Suprapubic skin (tissue), 4 donors: Measurements from ENCODE around the gene TBL1X. TPM values are rescaled to one million over a fixed set of nuclear protein-coding genes. Genes with fewer than 3 reads are reported as not detected.
"Not testable (repeated sequence)": the region's sequence is repeated elsewhere in the genome, so short reads cannot be mapped to it uniquely, and the experiment has no call there.

Source experiments
- DNase-seq, 2 donors: peaks; one replicate each; pipeline ENCODE4 v3.0.0-alpha.2; 2019; ENCODE audit warnings: low spot score in 2 of 2
- H3K27ac ChIP-seq: fragments of 200-600 bp; sonication (generic); one replicate; pipeline ENCODE4 v1.5.1; 2019
- H3K27me3 ChIP-seq: fragments of 200-600 bp; sonication (generic); one replicate; pipeline ENCODE4 v1.5.1; 2019
- H3K36me3 ChIP-seq: fragments of 200-600 bp; sonication (generic); one replicate; pipeline ENCODE4 v1.5.1; 2019
- H3K4me1 ChIP-seq: fragments of 200-600 bp; sonication (generic); one replicate; pipeline ENCODE4 v1.5.1; 2019
- H3K4me3 ChIP-seq: fragments of 200-600 bp; sonication (generic); one replicate; pipeline ENCODE4 v1.5.1; 2019; ENCODE audit warnings: mild to moderate bottlenecking
- H3K9me3 ChIP-seq: fragments of 200-600 bp; sonication (generic); one replicate; pipeline ENCODE4 v1.5.1; 2019
- EP300 ChIP-seq: sonication (generic); formaldehyde crosslinking; IDR thresholded peaks from one replicate; pipeline ENCODE4 v1.6.1; 2017; ENCODE audit warnings: antibody characterized with exemption
- POLR2A ChIP-seq, 2 donors: fragments of 450-650 bp; IDR thresholded peaks; one replicate each; pipeline ENCODE4 v1.6.1; 2017; ENCODE audit warnings: antibody characterized with exemption in 2 of 2, mild to moderate bottlenecking in 2 of 2, moderate library complexity in 2 of 2
- POLR2AphosphoS5 ChIP-seq, 3 donors: sonication (generic); formaldehyde crosslinking; IDR thresholded peaks; one replicate each; pipeline ENCODE4 v1.6.1; 2017; ENCODE audit warnings: antibody characterized with exemption in 3 of 3
- WGBS: methylation state at CpG from one replicate; pipeline ENCODE4 v1.1.5; 2018; 5-methylcytosine and 5-hydroxymethylcytosine counted together
- total RNA-seq, 4 donors: library from RNA; depleted of rRNA; stranded (reverse); fragments of >200 nt; gene quantifications; one replicate each; pipeline ENCODE4 v1.1.0, GENCODE V29; 2016
- TF ChIP-seq, protein P1 (sequence below), 2 donors: fragments of 200-600 bp in 1 of 2; fragments of 450-650 bp in 1 of 2; sonication (generic) in 1 of 2; IDR thresholded peaks; one replicate each; pipeline ENCODE4 v1.5.1; 2016 to 2019; ENCODE audit warnings: antibody characterized with exemption in 2 of 2, mild to moderate bottlenecking in 1 of 2, moderate library complexity in 1 of 2

The TBL1X gene
- total RNA-seq, 4 donors from 2014 or later, result 13.2 to 31.0 (median 17.1) TPM

DNA sequence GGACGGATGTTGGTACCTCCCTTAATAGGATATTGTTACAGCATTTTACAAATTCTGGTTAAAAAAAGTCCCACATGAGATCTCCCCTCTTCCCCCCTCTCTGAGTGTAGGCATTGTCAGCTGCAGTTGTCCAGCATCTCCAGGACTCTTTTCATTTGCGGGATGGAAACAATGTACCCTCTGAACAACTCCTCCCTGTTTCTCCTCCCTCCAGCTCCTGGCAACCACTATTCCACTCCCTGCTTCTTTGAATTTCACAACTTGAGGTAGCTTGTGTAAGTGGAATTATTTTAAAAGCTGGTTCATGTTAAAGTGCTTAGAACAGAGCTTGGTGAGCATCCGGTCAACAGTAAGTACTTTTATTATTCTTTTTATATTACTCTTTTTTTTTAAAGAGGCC lies 69.8 kb downstream of the TBL1X start:
- Histone ChIP-seq H3K36me3 (no peaks in the 10 kb centered on the region), H3K27me3 (no peaks in the 10 kb centered on the region), H3K27ac (no peak overlapping the region), H3K4me3 (no peak overlapping the region), H3K4me1 (peaks cover 3% of the 10 kb centered on the region), H3K9me3 (no peaks in the 10 kb centered on the region)
- TF ChIP-seq, protein P1, sequence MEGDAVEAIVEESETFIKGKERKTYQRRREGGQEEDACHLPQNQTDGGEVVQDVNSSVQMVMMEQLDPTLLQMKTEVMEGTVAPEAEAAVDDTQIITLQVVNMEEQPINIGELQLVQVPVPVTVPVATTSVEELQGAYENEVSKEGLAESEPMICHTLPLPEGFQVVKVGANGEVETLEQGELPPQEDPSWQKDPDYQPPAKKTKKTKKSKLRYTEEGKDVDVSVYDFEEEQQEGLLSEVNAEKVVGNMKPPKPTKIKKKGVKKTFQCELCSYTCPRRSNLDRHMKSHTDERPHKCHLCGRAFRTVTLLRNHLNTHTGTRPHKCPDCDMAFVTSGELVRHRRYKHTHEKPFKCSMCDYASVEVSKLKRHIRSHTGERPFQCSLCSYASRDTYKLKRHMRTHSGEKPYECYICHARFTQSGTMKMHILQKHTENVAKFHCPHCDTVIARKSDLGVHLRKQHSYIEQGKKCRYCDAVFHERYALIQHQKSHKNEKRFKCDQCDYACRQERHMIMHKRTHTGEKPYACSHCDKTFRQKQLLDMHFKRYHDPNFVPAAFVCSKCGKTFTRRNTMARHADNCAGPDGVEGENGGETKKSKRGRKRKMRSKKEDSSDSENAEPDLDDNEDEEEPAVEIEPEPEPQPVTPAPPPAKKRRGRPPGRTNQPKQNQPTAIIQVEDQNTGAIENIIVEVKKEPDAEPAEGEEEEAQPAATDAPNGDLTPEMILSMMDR (IDR thresholded peaks at IDR 0.05), result no peak
- TF ChIP-seq POLR2AphosphoS5 (IDR thresholded peaks at IDR 0.05) (no peak), EP300 (no peak), POLR2A (IDR thresholded peaks at IDR 0.05) (no peak)
- DNase-seq, result no peak
- 49% methylated on average over 3 of the region's 3 CpGs for WGBS

DNA sequence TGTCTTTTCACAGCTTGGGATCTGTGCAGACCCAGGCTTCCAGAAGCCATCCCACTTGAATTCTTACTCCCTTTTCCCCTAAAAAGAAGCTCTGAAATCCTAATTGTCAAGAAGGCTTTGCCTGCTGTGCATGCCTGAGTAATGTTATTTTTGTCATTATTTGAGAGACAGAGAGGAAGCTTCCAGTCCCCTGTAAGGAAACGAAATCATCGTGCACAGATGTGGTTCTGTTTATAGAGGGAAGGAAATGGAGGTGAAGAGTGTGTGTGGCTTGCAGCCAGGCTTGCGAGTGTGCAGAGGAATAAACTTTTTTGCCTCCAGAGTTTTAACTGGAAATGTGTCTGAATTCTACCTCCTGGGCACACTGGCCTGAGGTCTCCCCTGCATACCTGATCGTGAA lies 70.2 kb downstream of the TBL1X start:
- no peak overlapping the region for H3K27ac ChIP-seq
- H3K9me3 ChIP-seq, result no peaks in the 10 kb centered on the region
- H3K4me3 ChIP-seq, result no peak overlapping the region
- no peaks in the 10 kb centered on the region for H3K36me3 ChIP-seq
- H3K27me3 ChIP-seq, result no peaks in the 10 kb centered on the region
- TF ChIP-seq POLR2AphosphoS5 (IDR thresholded peaks at IDR 0.05) (no peak), POLR2A (IDR thresholded peaks at IDR 0.05) (no peak), EP300 (no peak)
- TF ChIP-seq, protein P1 (IDR thresholded peaks at IDR 0.05), result no peak
- WGBS, result 44% methylated on average over 4 of the region's 4 CpGs
- no peak for DNase-seq
- H3K4me1 ChIP-seq, result peaks cover 3% of the 10 kb centered on the region

DNA sequence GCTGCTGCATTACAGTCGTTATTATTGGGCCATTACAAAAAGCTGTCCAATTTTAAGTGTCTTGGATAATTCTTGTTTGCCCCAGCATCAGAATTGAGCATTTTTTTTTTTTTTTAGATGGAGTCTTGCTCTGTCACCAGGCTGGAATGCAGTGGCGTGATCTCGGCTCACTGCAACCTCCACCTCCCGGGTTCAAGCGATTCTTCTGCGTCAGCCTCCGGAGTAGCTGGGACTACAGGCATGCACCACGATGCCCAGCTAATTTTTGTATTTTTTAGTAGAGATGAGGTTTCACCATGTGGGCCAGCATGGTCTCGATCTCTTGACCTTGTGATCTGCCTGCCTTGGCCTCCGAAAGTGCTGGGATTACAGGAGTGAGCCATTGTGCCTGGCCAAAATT lies 71.3 kb downstream of the TBL1X start:
- not testable (repeated sequence) for H3K9me3 ChIP-seq, H3K4me3 ChIP-seq, H3K27ac ChIP-seq, H3K36me3 ChIP-seq, DNase-seq, H3K27me3 ChIP-seq, H3K4me1 ChIP-seq
- 87% methylated on average over 10 of the region's 10 CpGs for WGBS

DNA sequence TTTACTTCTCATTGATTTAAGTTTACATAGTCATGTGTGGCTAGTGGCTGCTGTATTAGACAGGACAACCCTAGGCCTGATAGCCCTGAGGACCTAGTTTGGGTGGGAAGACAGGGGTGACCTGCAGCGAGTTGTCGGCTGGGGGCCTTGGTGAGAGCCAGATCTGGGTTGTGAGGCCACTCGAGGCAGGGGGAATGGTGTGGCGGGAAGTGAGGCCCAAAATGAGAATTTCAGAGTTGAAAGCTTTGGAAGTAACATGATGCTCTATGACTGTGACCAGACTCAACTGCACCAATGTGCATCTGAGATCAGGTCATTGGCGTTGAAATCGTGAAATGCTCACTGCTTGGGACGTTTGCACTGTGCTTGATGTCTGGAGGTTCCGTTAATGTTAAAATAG lies 72.9 kb downstream of the TBL1X start:
- no peaks in the 10 kb centered on the region for H3K36me3 ChIP-seq

DNA sequence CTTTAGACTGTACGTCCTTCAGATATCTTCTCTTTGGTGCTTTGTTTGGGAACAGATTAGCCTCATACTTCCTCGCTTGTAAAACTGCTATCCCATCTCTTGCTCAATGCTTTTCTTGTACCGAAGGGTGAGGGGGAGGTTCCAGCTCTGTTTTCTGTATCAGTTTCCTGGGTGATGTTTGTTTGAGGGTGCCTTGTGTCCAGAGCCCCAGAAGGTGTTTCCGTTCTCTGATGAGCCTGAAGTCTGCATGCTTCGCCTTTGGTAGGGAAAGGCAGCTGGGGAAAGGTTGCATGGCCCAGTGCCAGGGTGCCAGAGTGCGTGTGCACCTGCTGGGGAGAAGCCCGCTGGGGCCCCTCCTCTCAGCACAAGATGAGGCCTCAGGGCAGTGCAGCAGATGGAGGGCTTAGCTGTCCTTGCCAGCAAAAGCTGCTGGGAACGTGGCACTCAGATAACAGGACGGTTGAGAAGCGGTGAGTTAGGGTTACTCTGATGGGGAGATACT lies 73.7 kb downstream of the TBL1X start:
- no peak for DNase-seq
- no peak overlapping the region for H3K27ac ChIP-seq
- no peaks in the 10 kb centered on the region for H3K36me3 ChIP-seq
- WGBS, result 86% methylated on average over 10 of the region's 10 CpGs
- peaks cover 3% of the 10 kb centered on the region for H3K4me1 ChIP-seq
- H3K9me3 ChIP-seq, result no peaks in the 10 kb centered on the region
- TF ChIP-seq POLR2A (IDR thresholded peaks at IDR 0.05) (no peak), POLR2AphosphoS5 (IDR thresholded peaks at IDR 0.05) (no peak), EP300 (no peak)
- TF ChIP-seq, protein P1 (IDR thresholded peaks at IDR 0.05), result no peak
- H3K4me3 ChIP-seq, result no peak overlapping the region
- H3K27me3 ChIP-seq, result no peaks in the 10 kb centered on the region

More for the DNA sequence above, 72.9 kb downstream of the TBL1X start:
- TF ChIP-seq POLR2A (IDR thresholded peaks at IDR 0.05) (no peak), POLR2AphosphoS5 (IDR thresholded peaks at IDR 0.05) (no peak), EP300 (no peak)
- TF ChIP-seq, protein P1 (IDR thresholded peaks at IDR 0.05), result no peak
- Histone ChIP-seq H3K27me3 (no peaks in the 10 kb centered on the region), H3K27ac (no peak overlapping the region), H3K9me3 (no peaks in the 10 kb centered on the region), H3K4me3 (no peak overlapping the region), H3K4me1 (peaks cover 3% of the 10 kb centered on the region)
- no peak for DNase-seq
- 92% methylated on average over 8 of the region's 8 CpGs for WGBS
